A549 (cell line): ENCODE measurements around the gene PRPF31.

ENCODE experiments used
- E2F6 ChIP-seq: IDR thresholded peaks from 2 replicates; pipeline ENCODE4 v1.6.1; 2012; ENCODE audit warnings: low read depth, borderline replicate concordance
- MAZ ChIP-seq: fragments of 150-350 bp; IDR thresholded peaks from 2 replicates; pipeline ENCODE4 v1.6.1; 2014; ENCODE audit warnings: antibody characterized with exemption, low read depth, low read length, borderline replicate concordance
- MYC ChIP-seq: IDR thresholded peaks from 2 replicates; pipeline ENCODE4 v1.6.1; 2012; ENCODE audit warnings: mild to moderate bottlenecking, inconsistent platforms, low read length, improper control_type of control experiment, borderline replicate concordance

GRCh38 chr19:54105796-54106195 is 9.8 kb upstream of the PRPF31 start:
- TF ChIP-seq MAZ: no peak
- no peak for TF ChIP-seq MYC
- no peak for TF ChIP-seq E2F6
